Measurements from ENCODE around the gene SFSWAP. TPM values are rescaled to one million over a fixed set of nuclear protein-coding genes. Genes with fewer than 3 reads are reported as not detected.
"Not testable (repeated sequence)": the region's sequence is repeated elsewhere in the genome, so short reads cannot be mapped to it uniquely, and the experiment has no call there.

The SFSWAP gene
- total RNA-seq, 1 experiment from 2014 or later: 33.4 TPM

- H3K36me3 ChIP-seq (replicated peaks; ENCODE audit: control insufficient read depth, insufficient read depth, low read length): no peaks in the 10 kb centered on the region
- no peaks in the 10 kb centered on the region for H3K27me3 ChIP-seq (ENCODE audit: control insufficient read depth, insufficient read depth, low read length)
- H3K4me3 ChIP-seq (ENCODE audit: insufficient read depth, low read depth, low read length): no peak overlapping the region
- DNase-seq: no peak
Observed at GRCh38 chr12:131703161-131703560, 7.7 kb upstream of the SFSWAP start.

DNA sequence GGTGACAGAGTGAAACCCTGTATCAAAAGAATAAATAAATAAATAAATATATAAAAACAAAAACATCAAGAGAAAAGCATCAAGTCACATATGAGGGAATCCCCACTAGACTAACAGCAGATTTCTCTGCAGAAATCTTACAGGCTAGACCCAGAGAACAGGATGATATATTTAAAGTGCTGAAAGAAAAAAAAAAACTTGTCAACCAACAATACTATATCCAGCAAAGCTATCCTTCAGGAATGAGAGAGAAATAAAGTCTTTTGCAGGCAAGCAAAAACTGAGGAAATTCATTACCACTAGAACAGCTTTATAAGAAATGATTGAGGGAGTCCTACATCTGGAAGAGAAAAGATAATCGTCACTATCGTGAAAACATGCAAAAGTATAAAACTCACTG, 6.4 kb upstream of the SFSWAP start:
- no peaks in the 10 kb centered on the region for H3K27me3 ChIP-seq (ENCODE audit: control insufficient read depth, insufficient read depth, low read length)

GRCh38 chr12:131706709-131707108, 4.2 kb upstream of the SFSWAP start:
- not testable (repeated sequence) for H3K36me3 ChIP-seq (replicated peaks; ENCODE audit: control insufficient read depth, insufficient read depth, low read length); H3K4me3 ChIP-seq (ENCODE audit: insufficient read depth, low read depth, low read length); DNase-seq; H3K27me3 ChIP-seq (ENCODE audit: control insufficient read depth, insufficient read depth, low read length)

More for the DNA sequence above, 6.4 kb upstream of the SFSWAP start:
- DNase-seq: no peak
- Histone ChIP-seq H3K36me3 (replicated peaks; ENCODE audit: control insufficient read depth, insufficient read depth, low read length) (no peaks in the 10 kb centered on the region), H3K4me3 (ENCODE audit: insufficient read depth, low read depth, low read length) (no peak overlapping the region)

- H3K27me3 ChIP-seq (ENCODE audit: control insufficient read depth, insufficient read depth, low read length): no peaks in the 10 kb centered on the region
- no peak overlapping the region for H3K4me3 ChIP-seq (ENCODE audit: insufficient read depth, low read depth, low read length)
- no peak for DNase-seq
- H3K36me3 ChIP-seq (replicated peaks; ENCODE audit: control insufficient read depth, insufficient read depth, low read length): peaks cover 2% of the 10 kb centered on the region
Observed at GRCh38 chr12:131709226-131709625, 1.7 kb upstream of the SFSWAP start.

DNA sequence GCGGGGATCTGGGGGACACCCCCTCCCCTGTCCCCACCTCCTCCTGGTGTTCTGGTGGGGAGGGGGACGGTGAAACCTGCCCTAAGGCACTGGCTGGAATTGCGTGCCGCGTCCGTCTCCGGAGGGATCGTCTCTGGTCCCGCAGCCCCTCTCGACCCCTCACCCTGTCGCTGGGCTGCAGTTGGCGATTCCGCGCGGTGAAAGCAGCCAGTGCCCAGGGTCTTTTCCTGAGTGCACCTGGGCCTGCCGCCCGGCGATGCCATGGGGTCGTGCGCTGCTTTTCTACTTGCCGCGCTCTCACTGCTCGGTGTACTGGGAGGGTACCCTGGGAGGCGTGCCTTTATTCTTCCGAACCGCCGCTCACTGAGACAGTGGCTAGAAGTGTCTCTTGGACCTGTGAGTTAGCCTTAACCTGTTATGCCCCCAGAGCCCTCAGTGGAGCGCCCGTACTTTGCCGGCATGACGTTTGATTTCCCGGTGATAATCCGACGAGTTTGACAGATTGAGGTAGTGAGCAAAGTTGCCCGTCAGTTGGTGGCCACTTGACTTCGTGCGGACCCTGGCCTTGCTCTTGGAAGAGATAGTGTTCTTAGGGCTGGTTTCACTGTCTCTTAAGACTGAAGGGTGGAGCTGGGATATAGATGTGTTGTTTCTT, 788 bp downstream of the SFSWAP start:
- Histone ChIP-seq H3K4me3 (ENCODE audit: insufficient read depth, low read depth, low read length) (peak overlapping the region; percentile 99), H3K36me3 (replicated peaks; ENCODE audit: control insufficient read depth, insufficient read depth, low read length) (peaks cover 16% of the 10 kb centered on the region), H3K27me3 (ENCODE audit: control insufficient read depth, insufficient read depth, low read length) (no peaks in the 10 kb centered on the region)
- DNase-seq: no peak

DNA sequence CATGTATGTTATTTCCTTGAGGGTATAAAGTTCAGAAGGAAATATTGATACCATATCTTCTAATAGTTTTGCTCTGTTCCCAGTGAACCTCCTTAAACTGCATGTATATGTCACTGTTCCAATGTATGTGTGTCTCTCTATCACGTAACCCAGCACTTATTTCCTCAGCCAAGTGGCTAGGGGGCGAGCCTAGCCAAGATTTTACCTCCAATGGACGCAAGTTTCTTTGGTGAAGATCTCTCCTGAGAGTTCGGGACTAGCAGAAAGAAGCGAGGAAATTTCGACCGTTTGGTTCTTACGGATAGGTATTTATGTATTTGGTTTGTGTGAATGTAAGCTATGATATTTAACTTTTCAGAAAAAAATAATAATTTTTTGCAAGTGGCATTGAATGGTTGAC, 2.5 kb downstream of the SFSWAP start:
- Histone ChIP-seq H3K36me3 (replicated peaks; ENCODE audit: control insufficient read depth, insufficient read depth, low read length) (peaks cover 19% of the 10 kb centered on the region), H3K4me3 (ENCODE audit: insufficient read depth, low read depth, low read length) (no peak overlapping the region), H3K27me3 (ENCODE audit: control insufficient read depth, insufficient read depth, low read length) (no peaks in the 10 kb centered on the region)
- DNase-seq: no peak

DNA sequence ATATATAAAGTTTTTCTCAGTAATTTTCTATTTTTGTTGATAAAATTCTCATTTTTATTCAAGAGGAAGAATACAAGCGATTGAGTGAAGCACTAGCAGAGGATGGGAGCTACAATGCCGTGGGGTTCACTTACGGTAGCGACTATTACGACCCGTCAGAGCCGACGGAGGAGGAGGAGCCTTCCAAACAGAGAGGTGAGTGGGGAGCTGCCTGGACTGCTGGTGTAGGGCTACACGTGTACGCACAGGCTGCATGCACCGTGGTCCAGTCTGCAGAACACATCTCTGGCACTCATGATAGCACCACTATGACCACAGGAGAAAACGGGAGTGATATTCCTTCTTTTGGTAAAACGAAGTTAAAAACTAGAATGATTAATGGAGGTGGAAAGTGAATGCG, 3.9 kb downstream of the SFSWAP start:
- Histone ChIP-seq H3K36me3 (replicated peaks; ENCODE audit: control insufficient read depth, insufficient read depth, low read length) (peaks cover 27% of the 10 kb centered on the region), H3K4me3 (ENCODE audit: insufficient read depth, low read depth, low read length) (no peak overlapping the region), H3K27me3 (ENCODE audit: control insufficient read depth, insufficient read depth, low read length) (no peaks in the 10 kb centered on the region)
- DNase-seq: no peak

- peaks cover 30% of the 10 kb centered on the region for H3K36me3 ChIP-seq (replicated peaks; ENCODE audit: control insufficient read depth, insufficient read depth, low read length)
- no peaks in the 10 kb centered on the region for H3K27me3 ChIP-seq (ENCODE audit: control insufficient read depth, insufficient read depth, low read length)
- DNase-seq: no peak
- no peak overlapping the region for H3K4me3 ChIP-seq (ENCODE audit: insufficient read depth, low read depth, low read length)
Observed at GRCh38 chr12:131716282-131716681, 5.4 kb downstream of the SFSWAP start.

GRCh38 chr12:131720241-131720640, 9.4 kb downstream of the SFSWAP start:
- no peak overlapping the region for H3K4me3 ChIP-seq (ENCODE audit: insufficient read depth, low read depth, low read length)
- no peak for DNase-seq
- H3K36me3 ChIP-seq (replicated peaks; ENCODE audit: control insufficient read depth, insufficient read depth, low read length): peaks cover 22% of the 10 kb centered on the region
- no peaks in the 10 kb centered on the region for H3K27me3 ChIP-seq (ENCODE audit: control insufficient read depth, insufficient read depth, low read length)

GRCh38 chr12:131720921-131721320, 10.0 kb downstream of the SFSWAP start:
- Histone ChIP-seq H3K27me3 (ENCODE audit: control insufficient read depth, insufficient read depth, low read length) (no peaks in the 10 kb centered on the region), H3K36me3 (replicated peaks; ENCODE audit: control insufficient read depth, insufficient read depth, low read length) (peaks cover 22% of the 10 kb centered on the region), H3K4me3 (ENCODE audit: insufficient read depth, low read depth, low read length) (no peak overlapping the region)
- no peak for DNase-seq

DNA sequence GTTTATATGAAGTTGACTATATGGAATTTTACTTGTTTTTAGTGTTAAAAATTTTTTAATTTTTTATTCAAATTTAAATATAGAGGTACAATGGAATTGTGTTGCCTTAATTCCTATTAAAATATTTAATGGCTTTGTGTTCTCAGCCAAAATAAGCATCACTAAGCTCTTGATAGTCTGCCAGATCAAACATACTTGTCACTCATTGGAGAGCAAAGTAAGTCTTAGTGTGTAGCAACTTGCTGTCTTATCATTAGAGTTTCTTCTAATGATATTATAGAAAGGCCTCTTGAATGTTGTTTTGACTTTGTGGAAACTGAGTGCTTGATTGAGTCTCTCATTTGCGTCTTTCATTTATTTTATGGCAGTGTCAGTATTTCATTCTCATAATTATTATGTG, 10.7 kb downstream of the SFSWAP start:
- H3K36me3 ChIP-seq (replicated peaks; ENCODE audit: control insufficient read depth, insufficient read depth, low read length): peaks cover 18% of the 10 kb centered on the region
- no peak for DNase-seq
- no peak overlapping the region for H3K4me3 ChIP-seq (ENCODE audit: insufficient read depth, low read depth, low read length)
- H3K27me3 ChIP-seq (ENCODE audit: control insufficient read depth, insufficient read depth, low read length): no peaks in the 10 kb centered on the region

DNA sequence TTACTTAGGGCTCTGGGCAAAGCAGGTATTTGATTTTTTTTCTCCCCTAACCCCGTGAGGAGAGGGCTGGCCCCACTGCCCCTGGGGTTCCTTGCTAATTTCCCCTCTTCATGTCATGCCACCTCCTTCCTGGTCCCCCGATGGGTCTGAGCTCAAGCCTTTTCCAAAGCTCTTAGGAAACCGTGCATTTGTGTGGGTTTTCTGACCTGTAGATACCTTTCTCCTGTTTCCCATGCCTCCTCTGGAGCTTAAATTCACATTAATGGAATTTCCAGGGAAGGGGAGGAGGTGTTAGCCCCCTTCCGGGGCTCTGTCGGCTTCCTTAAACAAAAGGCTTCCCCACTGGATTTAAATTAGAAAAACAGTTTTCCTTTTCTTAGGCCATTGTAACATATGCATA, 12.6 kb downstream of the SFSWAP start:
- peak; percentile 82 for DNase-seq
- Histone ChIP-seq H3K27me3 (ENCODE audit: control insufficient read depth, insufficient read depth, low read length) (no peaks in the 10 kb centered on the region), H3K4me3 (ENCODE audit: insufficient read depth, low read depth, low read length) (no peak overlapping the region), H3K36me3 (replicated peaks; ENCODE audit: control insufficient read depth, insufficient read depth, low read length) (peaks cover 26% of the 10 kb centered on the region)

DNA sequence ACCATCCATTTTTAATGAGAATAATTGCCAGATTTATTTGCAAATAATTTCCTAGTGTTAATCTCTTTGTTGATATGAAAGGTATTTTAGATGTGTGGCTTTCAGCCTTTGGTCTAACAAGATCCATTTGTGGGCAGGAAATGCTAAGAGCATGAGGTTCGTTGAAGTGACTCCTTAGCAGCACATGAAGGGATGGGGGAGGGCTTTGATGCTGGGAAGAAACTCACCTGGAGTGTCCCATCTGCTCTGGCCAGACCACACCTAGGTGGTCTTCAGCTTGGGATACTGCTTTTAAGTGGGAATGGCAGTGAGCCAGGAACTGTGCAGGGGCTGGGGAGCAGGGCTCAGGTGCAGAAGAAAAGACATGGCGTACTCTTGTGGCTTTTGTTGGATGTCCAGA, 13.6 kb downstream of the SFSWAP start:
- Histone ChIP-seq H3K27me3 (ENCODE audit: control insufficient read depth, insufficient read depth, low read length) (no peaks in the 10 kb centered on the region), H3K36me3 (replicated peaks; ENCODE audit: control insufficient read depth, insufficient read depth, low read length) (peaks cover 26% of the 10 kb centered on the region), H3K4me3 (ENCODE audit: insufficient read depth, low read depth, low read length) (no peak overlapping the region)
- no peak for DNase-seq

DNA sequence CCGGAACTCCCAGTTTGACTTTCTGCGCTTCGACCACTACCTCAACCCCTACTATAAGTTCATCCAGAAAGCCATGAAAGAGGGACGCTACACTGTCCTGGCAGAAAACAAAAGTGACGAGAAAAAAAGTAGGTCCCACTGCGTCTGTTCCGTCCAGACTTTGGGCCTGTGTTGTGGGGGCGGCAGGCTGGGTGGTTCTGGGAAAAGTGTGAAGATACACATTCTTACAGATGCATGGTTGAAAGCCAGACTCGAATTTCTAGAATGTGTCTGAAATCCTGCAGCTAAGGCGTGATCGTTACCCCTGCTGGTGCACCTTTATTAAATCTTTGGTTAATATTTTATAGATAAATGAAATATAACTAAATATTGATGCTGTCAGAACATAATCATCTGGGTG, 14.6 kb downstream of the SFSWAP start:
- no peak for DNase-seq
- Histone ChIP-seq H3K4me3 (ENCODE audit: insufficient read depth, low read depth, low read length) (no peak overlapping the region), H3K36me3 (replicated peaks; ENCODE audit: control insufficient read depth, insufficient read depth, low read length) (peaks cover 26% of the 10 kb centered on the region), H3K27me3 (ENCODE audit: control insufficient read depth, insufficient read depth, low read length) (no peaks in the 10 kb centered on the region)

- peak; percentile 5 for DNase-seq
- peaks cover 40% of the 10 kb centered on the region for H3K36me3 ChIP-seq (replicated peaks; ENCODE audit: control insufficient read depth, insufficient read depth, low read length)
- no peak overlapping the region for H3K4me3 ChIP-seq (ENCODE audit: insufficient read depth, low read depth, low read length)
- H3K27me3 ChIP-seq (ENCODE audit: control insufficient read depth, insufficient read depth, low read length): no peaks in the 10 kb centered on the region
Observed at GRCh38 chr12:131728720-131729119, 17.8 kb downstream of the SFSWAP start.
